GM23248 (cell line): ENCODE results near the gene ZNF491. TPM values are rescaled to one million over a fixed set of nuclear protein-coding genes. Genes with fewer than 3 reads are reported as not detected.

Experiments used
- DNase-seq: peaks from one replicate; pipeline ENCODE4 v3.0.0-alpha.2; 2015
- H2AFZ ChIP-seq: fragments of 200-600 bp; sonication (generic); 2 replicates; pipeline ENCODE4 v1.6.1; 2016; ENCODE audit warnings: antibody characterized with exemption
- H3F3A ChIP-seq: fragments of 200-600 bp; sonication (generic); 2 replicates; pipeline ENCODE4 v1.6.1; 2016; ENCODE audit warnings: mild to moderate bottlenecking, antibody characterized with exemption, mixed run types; ENCODE audit not compliant: insufficient read depth
- H3K27ac ChIP-seq: fragments of 200-600 bp; sonication (generic); 2 replicates; pipeline ENCODE4 v1.5.1; 2016; ENCODE audit warnings: mild to moderate bottlenecking
- H3K27me3 ChIP-seq: fragments of 200-600 bp; sonication (generic); replicated peaks from 2 replicates; pipeline ENCODE4 v1.6.1; 2016; ENCODE audit warnings: mild to moderate bottlenecking; ENCODE audit not compliant: insufficient read depth
- H3K36me3 ChIP-seq: fragments of 200-600 bp; sonication (generic); 2 replicates; pipeline ENCODE4 v1.6.1; 2016; ENCODE audit warnings: low read depth, mild to moderate bottlenecking
- H3K4me1 ChIP-seq: fragments of 200-600 bp; sonication (generic); 2 replicates; pipeline ENCODE4 v1.6.1; 2016; ENCODE audit warnings: mild to moderate bottlenecking; ENCODE audit not compliant: insufficient read depth
- H3K4me2 ChIP-seq: fragments of 200-600 bp; sonication (generic); one replicate; pipeline ENCODE4 v1.6.1; 2016; ENCODE audit warnings: mild to moderate bottlenecking; ENCODE audit not compliant: unreplicated experiment
- H3K4me3 ChIP-seq: fragments of 200-600 bp; sonication (generic); 2 replicates; pipeline ENCODE4 v1.5.1; 2016; ENCODE audit warnings: mild to moderate bottlenecking
- H3K79me2 ChIP-seq: fragments of 200-600 bp; sonication (generic); 2 replicates; pipeline ENCODE4 v1.6.1; 2016; ENCODE audit warnings: mild to moderate bottlenecking; ENCODE audit not compliant: insufficient read depth
- H3K9ac ChIP-seq: fragments of 200-600 bp; sonication (generic); 2 replicates; pipeline ENCODE4 v1.6.1; 2016; ENCODE audit warnings: mild to moderate bottlenecking
- H3K9me2 ChIP-seq: fragments of 200-600 bp; sonication (generic); 2 replicates; pipeline ENCODE4 v1.6.1; 2016; ENCODE audit warnings: mixed run types, mild to moderate bottlenecking, moderate library complexity; ENCODE audit not compliant: insufficient read depth
- H3K9me3 ChIP-seq: fragments of 200-600 bp; sonication (generic); one replicate; pipeline ENCODE4 v1.6.1; 2017; ENCODE audit warnings: low read depth
- H4K20me1 ChIP-seq: fragments of 200-600 bp; sonication (generic); 2 replicates; pipeline ENCODE4 v1.6.0; 2016; ENCODE audit not compliant: insufficient read depth
- EZH2 ChIP-seq: fragments of 200-600 bp; sonication (generic); IDR thresholded peaks from 2 replicates; pipeline ENCODE4 v1.6.1; 2018; ENCODE audit warnings: antibody characterized with exemption, mild to moderate bottlenecking; ENCODE audit not compliant: insufficient read depth, poor library complexity, severe bottlenecking
- EZH2phosphoT487 ChIP-seq: fragments of 200-600 bp; sonication (generic); IDR thresholded peaks from 2 replicates; pipeline ENCODE4 v1.6.1; 2018; ENCODE audit warnings: antibody characterized with exemption, moderate library complexity, mild to moderate bottlenecking, low read depth; ENCODE audit not compliant: insufficient read depth
- WGBS, 2 experiments: methylation state at CpG; one replicate each; pipeline ENCODE4 v1.1.6; 2015 to 2017; ENCODE audit warnings: low lambda C conversion rate in 2 of 2, low coverage in 1 of 2; ENCODE audit errors: missing lambda C conversion rate in 2 of 2; 5-methylcytosine and 5-hydroxymethylcytosine counted together
- in situ Hi-C: fragments of 300-500 bp; cut with MboI; formaldehyde crosslinking; loops from 2 replicates; pipeline ENCODE4 v1.15.0; 2020
- polyA plus RNA-seq: library from polyadenylated mRNA; unstranded; fragments of >200 nt; fragmentation: Nextera tagmentation; extraction: Ambion mirVana; gene quantifications from 2 replicates; pipeline ENCODE4 v1.2.1, GENCODE V29; 2016
- total RNA-seq: library from RNA; depleted of rRNA; stranded (reverse); fragments of >200 nt; shearing (Covaris generic); gene quantifications from 2 replicates; pipeline ENCODE4 v1.2.3, GENCODE V29; 2014

Gene ZNF491
- total and polyA plus RNA-seq, 2 experiments from 2014 or later, result 1.4 to 1.6 TPM

- H2AFZ ChIP-seq, result no peak overlapping the region
- peaks cover 15% of the 10 kb centered on the region for H3K36me3 ChIP-seq
- no peaks in the 10 kb centered on the region for H3K4me1 ChIP-seq
- in situ Hi-C loops, result no loop called here
- no peaks in the 10 kb centered on the region for H3K79me2 ChIP-seq
- no peak overlapping the region for H3K9ac ChIP-seq
- DNase-seq, result no peak
- peaks cover 6% of the 10 kb centered on the region for H3K9me3 ChIP-seq
- H3F3A ChIP-seq, result no peaks in the 10 kb centered on the region
- H3K27ac ChIP-seq, result no peak overlapping the region
- WGBS, 2 experiments, result 76 to 80% methylated on average over 3 of the region's 3 CpGs
- H3K27me3 ChIP-seq, result no peaks in the 10 kb centered on the region
- H3K9me2 ChIP-seq, result no peaks in the 10 kb centered on the region
- H3K4me2 ChIP-seq, result no peak overlapping the region
- H3K4me3 ChIP-seq, result no peak overlapping the region
- TF ChIP-seq EZH2 (no peak), EZH2phosphoT487 (no peak)
- no peaks in the 10 kb centered on the region for H4K20me1 ChIP-seq
These were observed 10.8 kb upstream of the ZNF491 start for GRCh38 chr19:11787536-11787935.

DNA sequence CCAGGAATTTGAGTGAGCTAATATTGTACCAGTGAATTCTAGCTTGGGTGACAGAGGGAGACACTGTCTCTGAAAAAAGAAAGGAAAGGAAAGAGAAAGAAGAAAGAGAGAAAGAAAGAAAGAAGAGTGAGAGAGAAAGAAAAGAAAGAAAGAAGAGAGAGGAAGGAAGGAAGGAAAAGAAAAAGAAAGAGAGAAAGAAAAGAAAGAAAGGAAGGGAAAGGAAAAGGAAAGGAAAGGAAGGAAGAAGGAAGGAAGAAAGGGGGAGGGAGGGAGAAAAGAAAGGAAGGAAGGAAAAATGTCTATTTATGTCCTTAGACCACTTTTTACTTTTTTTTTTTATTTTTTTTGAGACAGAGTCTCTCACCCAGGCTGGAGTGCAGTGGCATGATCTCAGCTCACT is 5.4 kb upstream of the ZNF491 start:
- in situ Hi-C loops, result no loop called here
- Histone ChIP-seq H3K9me3 (no peaks in the 10 kb centered on the region), H3K79me2 (no peaks in the 10 kb centered on the region), H3K27me3 (no peaks in the 10 kb centered on the region), H3K27ac (no peak overlapping the region), H3K4me2 (no peak overlapping the region), H2AFZ (no peak overlapping the region), H3K4me3 (no peak overlapping the region), H3K9me2 (no peaks in the 10 kb centered on the region), H3F3A (peaks cover 4% of the 10 kb centered on the region; the same call in 1 of the 2 replicates), H3K4me1 (peaks cover 5% of the 10 kb centered on the region; the same call in 1 of the 2 replicates), H3K9ac (no peak overlapping the region), H3K36me3 (no peaks in the 10 kb centered on the region), H4K20me1 (no peaks in the 10 kb centered on the region)
- TF ChIP-seq EZH2 (no peak), EZH2phosphoT487 (no peak)
- DNase-seq, result no peak

- Histone ChIP-seq H3K9me2 (no peaks in the 10 kb centered on the region), H3K27me3 (no peaks in the 10 kb centered on the region), H3K4me2 (peak overlapping the region; percentile 89), H3F3A (peaks cover 7% of the 10 kb centered on the region; the same call in 1 of the 2 replicates), H3K27ac (no peak overlapping the region), H3K4me3 (no peak overlapping the region), H2AFZ (no peak overlapping the region), H3K36me3 (no peaks in the 10 kb centered on the region), H3K9me3 (no peaks in the 10 kb centered on the region), H4K20me1 (no peaks in the 10 kb centered on the region), H3K79me2 (no peaks in the 10 kb centered on the region), H3K9ac (no peak overlapping the region), H3K4me1 (peaks cover 12% of the 10 kb centered on the region; the same call in 1 of the 2 replicates)
- 8 to 12% methylated on average over 8 of the region's 8 CpGs for WGBS, 2 experiments
- no peak for TF ChIP-seq EZH2phosphoT487
- peak; percentile 89 for DNase-seq
- in situ Hi-C loops, result no loop called here
These were observed 832 bp upstream of the ZNF491 start for GRCh38 chr19:11797491-11797890.

DNA sequence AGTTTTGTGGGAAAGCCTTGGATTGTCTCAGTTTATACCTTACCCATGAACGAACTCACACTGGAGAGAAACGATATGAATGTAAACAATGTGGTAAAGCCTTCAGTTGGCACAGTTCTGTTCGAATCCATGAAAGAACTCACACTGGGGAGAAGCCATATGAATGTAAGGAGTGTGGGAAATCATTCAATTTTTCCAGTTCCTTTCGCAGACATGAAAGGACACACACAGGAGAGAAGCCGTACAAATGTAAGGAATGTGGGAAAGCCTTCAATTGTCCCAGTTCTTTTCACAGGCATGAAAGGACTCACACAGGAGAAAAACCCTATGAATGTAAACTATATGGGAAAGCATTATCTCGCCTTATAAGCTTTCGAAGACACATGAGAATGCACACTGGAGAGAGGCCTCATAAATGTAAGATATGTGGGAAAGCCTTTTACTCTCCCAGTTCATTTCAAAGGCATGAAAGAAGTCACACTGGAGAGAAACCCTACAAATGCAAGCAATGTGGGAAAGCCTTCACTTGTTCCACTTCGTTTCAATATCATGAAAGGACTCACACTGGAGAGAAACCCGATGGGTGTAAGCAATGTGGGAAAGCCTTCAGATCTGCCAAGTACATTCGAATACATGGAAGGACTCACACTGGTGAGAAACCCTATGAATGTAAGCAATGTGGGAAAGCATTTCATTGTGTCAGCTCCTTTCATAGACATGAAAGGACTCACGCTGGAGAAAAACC is 8.2 kb downstream of the ZNF491 start:
- TF ChIP-seq EZH2phosphoT487 (no peak), EZH2 (no peak)
- H3K27me3 ChIP-seq, result no peaks in the 10 kb centered on the region
- H3K4me1 ChIP-seq, result no peaks in the 10 kb centered on the region
- 79 to 83% methylated on average over 11 of the region's 11 CpGs for WGBS, 2 experiments
- DNase-seq, result no peak
- H3K36me3 ChIP-seq, result peaks cover 18% of the 10 kb centered on the region
- H2AFZ ChIP-seq, result no peak overlapping the region
- H3K79me2 ChIP-seq, result no peaks in the 10 kb centered on the region
- H3K4me3 ChIP-seq, result no peak overlapping the region
- in situ Hi-C loops, result no loop called here
- H3K9me2 ChIP-seq, result no peaks in the 10 kb centered on the region
- H3K4me2 ChIP-seq, result no peak overlapping the region
- H3K9ac ChIP-seq, result no peak overlapping the region
- H3K27ac ChIP-seq, result no peak overlapping the region
- no peaks in the 10 kb centered on the region for H3F3A ChIP-seq
- no peaks in the 10 kb centered on the region for H4K20me1 ChIP-seq
- peaks cover 6% of the 10 kb centered on the region for H3K9me3 ChIP-seq

DNA sequence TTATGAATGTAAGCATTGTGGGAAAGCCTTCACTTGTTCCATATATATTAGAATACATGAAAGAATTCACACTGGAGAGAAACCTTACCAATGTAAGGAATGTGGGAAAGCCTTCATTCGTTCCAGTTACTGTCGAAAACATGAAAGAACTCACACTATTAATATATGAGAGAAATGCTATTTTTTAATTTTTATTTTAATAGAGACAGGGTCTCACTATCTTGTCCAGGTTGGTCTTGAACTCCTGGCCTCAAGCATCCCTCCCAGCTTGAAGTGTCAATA is 8.7 kb downstream of the ZNF491 start:
- Histone ChIP-seq H3K79me2 (no peaks in the 10 kb centered on the region), H2AFZ (no peak overlapping the region), H3F3A (no peaks in the 10 kb centered on the region), H3K27me3 (no peaks in the 10 kb centered on the region), H3K4me2 (no peak overlapping the region), H4K20me1 (no peaks in the 10 kb centered on the region), H3K36me3 (peaks cover 18% of the 10 kb centered on the region), H3K4me1 (no peaks in the 10 kb centered on the region), H3K9me2 (no peaks in the 10 kb centered on the region), H3K9me3 (peaks cover 6% of the 10 kb centered on the region), H3K4me3 (no peak overlapping the region), H3K9ac (no peak overlapping the region), H3K27ac (no peak overlapping the region)
- in situ Hi-C loops, result no loop called here
- WGBS, 2 experiments, result 93 to 98% methylated on average over 2 of the region's 2 CpGs
- no peak for DNase-seq
- no peak for TF ChIP-seq EZH2
- no peak for TF ChIP-seq EZH2phosphoT487
